HG03571 (cell line): ENCODE data around the gene RAB36.

ENCODE experiments used
- ATAC-seq: cut with Tn5 transposase; IDR thresholded peaks from one replicate; pipeline ENCODE4 v1.9.1; 2021; ENCODE audit not compliant: unreplicated experiment

Gene RAB36

GRCh38 chr22:23157560-23158515 lies 12.6 kb downstream of the RAB36 start:
- ATAC-seq, result no peak

GRCh38 chr22:23158516-23159290 lies 13.4 kb downstream of the RAB36 start:
- no peak for ATAC-seq

- no peak for ATAC-seq
Observed at GRCh38 chr22:23159291-23159630, 14.0 kb downstream of the RAB36 start.

GRCh38 chr22:23161029-23161428 lies 15.8 kb downstream of the RAB36 start:
- no peak for ATAC-seq

GRCh38 chr22:23161574-23161973 lies 16.3 kb downstream of the RAB36 start:
- ATAC-seq, result no peak

GRCh38 chr22:23163665-23164064 lies 18.4 kb downstream of the RAB36 start:
- no peak for ATAC-seq

- ATAC-seq, result no peak
Observed at GRCh38 chr22:23164091-23164490, 18.8 kb downstream of the RAB36 start.

GRCh38 chr22:23166042-23166831 lies 21.0 kb downstream of the RAB36 start:
- no peak for ATAC-seq

GRCh38 chr22:23166841-23167616 lies 21.8 kb downstream of the RAB36 start:
- ATAC-seq, result no peak

GRCh38 chr22:23168391-23169042 lies 23.2 kb downstream of the RAB36 start:
- no peak for ATAC-seq

GRCh38 chr22:23169043-23169406 lies 23.7 kb downstream of the RAB36 start:
- ATAC-seq, result no peak

GRCh38 chr22:23175817-23176644 lies 30.8 kb downstream of the RAB36 start:
- ATAC-seq, result no peak

- no peak for ATAC-seq
Observed at GRCh38 chr22:23176645-23177027, 31.4 kb downstream of the RAB36 start.

GRCh38 chr22:23177197-23177596 lies 31.9 kb downstream of the RAB36 start:
- ATAC-seq, result no peak

GRCh38 chr22:23178512-23179254 lies 33.4 kb downstream of the RAB36 start:
- no peak for ATAC-seq

GRCh38 chr22:23179381-23180299 lies 34.4 kb downstream of the RAB36 start:
- no peak for ATAC-seq

GRCh38 chr22:23180301-23180892 lies 35.1 kb downstream of the RAB36 start, which contains the start of gene BCR:
Gene BCR, plus strand, starts transcription at chr22:23180509. Its CDS starts 452 bp downstream, at chr22:23180961.
- ATAC-seq, result no peak
